OCI-LY7 (cell line): Measurements from ENCODE around the gene KCNMA1.

ENCODE experiments used
- CTCF ChIP-seq: fragments of 200-600 bp; sonication (generic); conservative IDR thresholded peaks from 2 replicates; pipeline ENCODE4 v1.5.1; 2014; ENCODE audit warnings: mild to moderate bottlenecking, antibody characterized with exemption, low read length, moderate library complexity, mixed read lengths
- EZH2phosphoT487 ChIP-seq: fragments of 200-600 bp; sonication (generic); IDR thresholded peaks from 2 replicates; pipeline ENCODE4 v1.6.1; 2018; ENCODE audit warnings: low read depth, borderline replicate concordance, mild to moderate bottlenecking, mixed run types, antibody characterized with exemption, low read length, moderate library complexity, mixed read lengths

GRCh38 chr10:77506517-77507200, 130.9 kb downstream of the KCNMA1 start:
- TF ChIP-seq CTCF (no peak), EZH2phosphoT487 (no peak)
